ENCODE results near the gene TRIM29. TPM values are rescaled to one million over a fixed set of nuclear protein-coding genes. Genes with fewer than 3 reads are reported as not detected.

Gene TRIM29
- total RNA-seq, 6 experiments from 2014 or later = 1.1 to 2.1 (median 1.3) TPM; not detected in 2

GRCh38 chr11:120135838-120136237 is 2.1 kb downstream of the TRIM29 start:
- intact Hi-C loops (cut with DNase I) = no loop called here
- Histone ChIP-seq H3K9me3 (no peaks in the 10 kb centered on the region), H3K27me3 (no peaks in the 10 kb centered on the region), H3K36me3 (no peaks in the 10 kb centered on the region), H3K4me3 (no peak overlapping the region), H3K27ac (no peak overlapping the region), H3K4me1 (no peaks in the 10 kb centered on the region)
- no peak for TF ChIP-seq CTCF (IDR thresholded peaks at IDR 0.05)
- TF ChIP-seq POLR2A (IDR thresholded peaks at IDR 0.05) = no peak
- WGBS (ENCODE audit: insufficient coverage, low coverage, low lambda C conversion rate, missing lambda C conversion rate) = 57% methylated on average over 2 of the region's 2 CpGs
- ATAC-seq = no peak
- peak in 1 of 3 donors; percentile 3 for DNase-seq

DNA sequence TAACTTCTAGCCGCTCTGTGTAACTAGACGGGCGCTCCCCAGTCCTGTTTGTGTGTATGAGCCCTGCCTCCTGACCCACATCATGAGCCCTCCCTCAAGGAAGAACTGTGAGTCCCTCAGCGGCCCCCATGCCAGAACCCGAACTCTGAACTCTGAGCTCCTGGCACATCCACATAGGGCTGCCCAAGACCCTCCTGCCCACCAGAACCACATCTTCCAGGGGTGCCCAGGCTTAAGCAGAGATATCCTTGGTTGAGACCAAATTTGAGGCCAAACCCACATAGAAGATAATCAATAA is 3.0 kb downstream of the TRIM29 start:
- H3K36me3 ChIP-seq = no peaks in the 10 kb centered on the region
- ATAC-seq (no peak), DNase-seq (peak in 2 of 3 donors; percentile 5 to 24)
- no peak overlapping the region for H3K4me3 ChIP-seq
- no peaks in the 10 kb centered on the region for H3K4me1 ChIP-seq
- WGBS (ENCODE audit: insufficient coverage, low coverage, low lambda C conversion rate, missing lambda C conversion rate) = 100% methylated on average over 1 of the region's 5 CpGs
- no peaks in the 10 kb centered on the region for H3K9me3 ChIP-seq
- H3K27ac ChIP-seq = no peak overlapping the region
- TF ChIP-seq CTCF (IDR thresholded peaks at IDR 0.05) (no peak), POLR2A (IDR thresholded peaks at IDR 0.05) (no peak)
- intact Hi-C loops (cut with DNase I) = no loop called here
- H3K27me3 ChIP-seq = no peaks in the 10 kb centered on the region

- Histone ChIP-seq H3K4me3 (no peak overlapping the region), H3K9me3 (no peaks in the 10 kb centered on the region), H3K27me3 (no peaks in the 10 kb centered on the region), H3K27ac (no peak overlapping the region), H3K4me1 (no peaks in the 10 kb centered on the region), H3K36me3 (no peaks in the 10 kb centered on the region)
- TF ChIP-seq CTCF (IDR thresholded peaks at IDR 0.05) = no peak
- TF ChIP-seq POLR2A (IDR thresholded peaks at IDR 0.05) = no peak
- intact Hi-C loops (cut with DNase I) = no loop called here
- no peak for ATAC-seq
- peak in 2 of 3 donors; percentile 6 to 25 for DNase-seq
- 93% methylated on average over 2 of the region's 14 CpGs for WGBS (ENCODE audit: insufficient coverage, low coverage, low lambda C conversion rate, missing lambda C conversion rate)
Measured at GRCh38 chr11:120134106-120134930, 3.6 kb downstream of the TRIM29 start.

- Histone ChIP-seq H3K27me3 (no peaks in the 10 kb centered on the region), H3K4me3 (no peak overlapping the region), H3K27ac (no peak overlapping the region), H3K36me3 (no peaks in the 10 kb centered on the region), H3K4me1 (no peaks in the 10 kb centered on the region), H3K9me3 (no peaks in the 10 kb centered on the region)
- ATAC-seq = no peak
- 87% methylated on average over 6 of the region's 11 CpGs for WGBS (ENCODE audit: insufficient coverage, low coverage, low lambda C conversion rate, missing lambda C conversion rate)
- intact Hi-C loops (cut with DNase I) = no loop called here
- TF ChIP-seq CTCF (IDR thresholded peaks at IDR 0.05) = no peak
- TF ChIP-seq POLR2A (IDR thresholded peaks at IDR 0.05) = no peak
- DNase-seq = peak in 2 of 3 donors; percentile 3 to 23
Measured at GRCh38 chr11:120133216-120134105, 4.5 kb downstream of the TRIM29 start.
